ENCODE measurements around the gene PLLP. TPM values are rescaled to one million over a fixed set of nuclear protein-coding genes. Genes with fewer than 3 reads are reported as not detected.
A peak's percentile ranks its signal among the peaks of the same experiment; 100 is the strongest.

The PLLP gene
- total and polyA plus RNA-seq, 9 of the 15 experiments (the other 6 are each of a cell fraction or from before 2014, with no cell fraction given): 0.09 to 0.96 (median 0.27) TPM

DNA sequence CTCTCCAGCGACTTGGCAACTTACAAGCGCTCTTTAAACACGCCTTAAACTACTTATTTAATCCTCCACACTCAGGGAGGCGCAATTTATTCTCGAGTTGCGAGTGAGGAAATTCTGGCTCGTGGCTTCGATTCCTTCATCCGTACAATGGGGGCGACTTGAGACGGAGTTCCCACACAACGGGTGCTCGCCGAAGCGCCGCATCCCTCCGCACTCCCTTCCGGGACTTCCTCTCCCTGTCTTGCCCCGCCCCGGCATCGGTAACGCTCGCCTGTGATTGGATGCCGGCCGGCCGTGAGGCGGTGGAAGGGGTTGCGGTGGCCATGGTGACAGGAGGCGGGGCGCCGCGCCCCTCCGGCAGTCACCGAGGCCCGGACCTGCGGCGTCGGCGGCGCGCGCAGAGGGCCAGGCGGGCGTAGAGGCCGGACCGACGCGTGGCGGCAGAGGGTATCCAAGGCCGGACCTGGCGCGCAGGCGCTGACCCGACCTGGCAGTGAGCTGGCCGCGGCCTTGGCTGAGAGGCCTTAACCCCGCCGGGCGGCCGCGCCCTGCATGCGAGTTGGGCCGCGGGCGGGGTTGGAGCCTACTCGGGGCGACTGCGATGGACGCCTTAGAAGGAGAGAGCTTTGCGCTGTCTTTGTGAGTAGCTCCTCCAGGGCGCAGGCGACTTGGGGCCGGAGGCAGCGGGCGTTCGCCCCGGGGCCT, 39.6 kb downstream of the PLLP start, which contains the start of gene ARL2BP (continued):
- TF ChIP-seq, protein P1, sequence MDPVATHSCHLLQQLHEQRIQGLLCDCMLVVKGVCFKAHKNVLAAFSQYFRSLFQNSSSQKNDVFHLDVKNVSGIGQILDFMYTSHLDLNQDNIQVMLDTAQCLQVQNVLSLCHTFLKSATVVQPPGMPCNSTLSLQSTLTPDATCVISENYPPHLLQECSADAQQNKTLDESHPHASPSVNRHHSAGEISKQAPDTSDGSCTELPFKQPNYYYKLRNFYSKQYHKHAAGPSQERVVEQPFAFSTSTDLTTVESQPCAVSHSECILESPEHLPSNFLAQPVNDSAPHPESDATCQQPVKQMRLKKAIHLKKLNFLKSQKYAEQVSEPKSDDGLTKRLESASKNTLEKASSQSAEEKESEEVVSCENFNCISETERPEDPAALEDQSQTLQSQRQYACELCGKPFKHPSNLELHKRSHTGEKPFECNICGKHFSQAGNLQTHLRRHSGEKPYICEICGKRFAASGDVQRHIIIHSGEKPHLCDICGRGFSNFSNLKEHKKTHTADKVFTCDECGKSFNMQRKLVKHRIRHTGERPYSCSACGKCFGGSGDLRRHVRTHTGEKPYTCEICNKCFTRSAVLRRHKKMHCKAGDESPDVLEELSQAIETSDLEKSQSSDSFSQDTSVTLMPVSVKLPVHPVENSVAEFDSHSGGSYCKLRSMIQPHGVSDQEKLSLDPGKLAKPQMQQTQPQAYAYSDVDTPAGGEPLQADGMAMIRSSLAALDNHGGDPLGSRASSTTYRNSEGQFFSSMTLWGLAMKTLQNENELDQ (CRISPR knock-in tag; IDR thresholded peaks at IDR 0.05; ENCODE audit: borderline replicate concordance): no peak
- no peak for TF ChIP-seq RBM17 (IDR thresholded peaks at IDR 0.05; ENCODE audit: borderline replicate concordance, low read depth, low read length)
- no peak for TF ChIP-seq SNAPC5 (CRISPR knock-in tag; IDR thresholded peaks at IDR 0.05)
- no peak for TF ChIP-seq GTF2B (IDR thresholded peaks at IDR 0.05; ENCODE audit: extremely low read depth, insufficient read length)
- no peak for TF ChIP-seq HMG20A (CRISPR knock-in tag; conservative IDR thresholded peaks at IDR 0.05)
- no peak for TF ChIP-seq BACH1 (tag; IDR thresholded peaks at IDR 0.05)
- TF ChIP-seq WHSC1 (IDR thresholded peaks at IDR 0.05; ENCODE audit: low read length): no peak
- no peak for TF ChIP-seq RBM39 (optimal IDR thresholded peaks at IDR 0.05; ENCODE audit: low read depth, low read length)
- TF ChIP-seq U2AF1 (optimal IDR thresholded peaks at IDR 0.05; ENCODE audit: low read depth, low read length): peak; percentile 30
- no peak for TF ChIP-seq SREBF1 (IDR thresholded peaks at IDR 0.05; ENCODE audit: borderline replicate concordance, low read depth, low read length)
- TF ChIP-seq, protein P2, sequence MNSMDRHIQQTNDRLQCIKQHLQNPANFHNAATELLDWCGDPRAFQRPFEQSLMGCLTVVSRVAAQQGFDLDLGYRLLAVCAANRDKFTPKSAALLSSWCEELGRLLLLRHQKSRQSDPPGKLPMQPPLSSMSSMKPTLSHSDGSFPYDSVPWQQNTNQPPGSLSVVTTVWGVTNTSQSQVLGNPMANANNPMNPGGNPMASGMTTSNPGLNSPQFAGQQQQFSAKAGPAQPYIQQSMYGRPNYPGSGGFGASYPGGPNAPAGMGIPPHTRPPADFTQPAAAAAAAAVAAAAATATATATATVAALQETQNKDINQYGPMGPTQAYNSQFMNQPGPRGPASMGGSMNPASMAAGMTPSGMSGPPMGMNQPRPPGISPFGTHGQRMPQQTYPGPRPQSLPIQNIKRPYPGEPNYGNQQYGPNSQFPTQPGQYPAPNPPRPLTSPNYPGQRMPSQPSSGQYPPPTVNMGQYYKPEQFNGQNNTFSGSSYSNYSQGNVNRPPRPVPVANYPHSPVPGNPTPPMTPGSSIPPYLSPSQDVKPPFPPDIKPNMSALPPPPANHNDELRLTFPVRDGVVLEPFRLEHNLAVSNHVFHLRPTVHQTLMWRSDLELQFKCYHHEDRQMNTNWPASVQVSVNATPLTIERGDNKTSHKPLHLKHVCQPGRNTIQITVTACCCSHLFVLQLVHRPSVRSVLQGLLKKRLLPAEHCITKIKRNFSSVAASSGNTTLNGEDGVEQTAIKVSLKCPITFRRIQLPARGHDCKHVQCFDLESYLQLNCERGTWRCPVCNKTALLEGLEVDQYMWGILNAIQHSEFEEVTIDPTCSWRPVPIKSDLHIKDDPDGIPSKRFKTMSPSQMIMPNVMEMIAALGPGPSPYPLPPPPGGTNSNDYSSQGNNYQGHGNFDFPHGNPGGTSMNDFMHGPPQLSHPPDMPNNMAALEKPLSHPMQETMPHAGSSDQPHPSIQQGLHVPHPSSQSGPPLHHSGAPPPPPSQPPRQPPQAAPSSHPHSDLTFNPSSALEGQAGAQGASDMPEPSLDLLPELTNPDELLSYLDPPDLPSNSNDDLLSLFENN (IDR thresholded peaks at IDR 0.05; ENCODE audit: low read depth in 2 of 2, low read length in 2 of 2): no peak
- TF ChIP-seq, protein P3, sequence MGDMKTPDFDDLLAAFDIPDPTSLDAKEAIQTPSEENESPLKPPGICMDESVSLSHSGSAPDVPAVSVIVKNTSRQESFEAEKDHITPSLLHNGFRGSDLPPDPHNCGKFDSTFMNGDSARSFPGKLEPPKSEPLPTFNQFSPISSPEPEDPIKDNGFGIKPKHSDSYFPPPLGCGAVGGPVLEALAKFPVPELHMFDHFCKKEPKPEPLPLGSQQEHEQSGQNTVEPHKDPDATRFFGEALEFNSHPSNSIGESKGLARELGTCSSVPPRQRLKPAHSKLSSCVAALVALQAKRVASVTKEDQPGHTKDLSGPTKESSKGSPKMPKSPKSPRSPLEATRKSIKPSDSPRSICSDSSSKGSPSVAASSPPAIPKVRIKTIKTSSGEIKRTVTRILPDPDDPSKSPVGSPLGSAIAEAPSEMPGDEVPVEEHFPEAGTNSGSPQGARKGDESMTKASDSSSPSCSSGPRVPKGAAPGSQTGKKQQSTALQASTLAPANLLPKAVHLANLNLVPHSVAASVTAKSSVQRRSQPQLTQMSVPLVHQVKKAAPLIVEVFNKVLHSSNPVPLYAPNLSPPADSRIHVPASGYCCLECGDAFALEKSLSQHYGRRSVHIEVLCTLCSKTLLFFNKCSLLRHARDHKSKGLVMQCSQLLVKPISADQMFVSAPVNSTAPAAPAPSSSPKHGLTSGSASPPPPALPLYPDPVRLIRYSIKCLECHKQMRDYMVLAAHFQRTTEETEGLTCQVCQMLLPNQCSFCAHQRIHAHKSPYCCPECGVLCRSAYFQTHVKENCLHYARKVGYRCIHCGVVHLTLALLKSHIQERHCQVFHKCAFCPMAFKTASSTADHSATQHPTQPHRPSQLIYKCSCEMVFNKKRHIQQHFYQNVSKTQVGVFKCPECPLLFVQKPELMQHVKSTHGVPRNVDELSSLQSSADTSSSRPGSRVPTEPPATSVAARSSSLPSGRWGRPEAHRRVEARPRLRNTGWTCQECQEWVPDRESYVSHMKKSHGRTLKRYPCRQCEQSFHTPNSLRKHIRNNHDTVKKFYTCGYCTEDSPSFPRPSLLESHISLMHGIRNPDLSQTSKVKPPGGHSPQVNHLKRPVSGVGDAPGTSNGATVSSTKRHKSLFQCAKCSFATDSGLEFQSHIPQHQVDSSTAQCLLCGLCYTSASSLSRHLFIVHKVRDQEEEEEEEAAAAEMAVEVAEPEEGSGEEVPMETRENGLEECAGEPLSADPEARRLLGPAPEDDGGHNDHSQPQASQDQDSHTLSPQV (IDR thresholded peaks at IDR 0.05): no peak; the same call in 1 of the 2 replicates
- TF ChIP-seq ARID1B (IDR thresholded peaks at IDR 0.05): 0 out of 2 replicates have a peak, but pooled peaks have one; percentile 15
- no peak for TF ChIP-seq MCM7 (IDR thresholded peaks at IDR 0.05)
- TF ChIP-seq DMBX1 (CRISPR knock-in tag; IDR thresholded peaks at IDR 0.05; ENCODE audit: borderline replicate concordance): no peak

Data from K562 (cell line).